SK-MEL-5 (cell line): ENCODE results near the gene CPXM1. TPM values are rescaled to one million over a fixed set of nuclear protein-coding genes. Genes with fewer than 3 reads are reported as not detected.
A peak's percentile ranks its signal among the peaks of the same experiment; 100 is the strongest.
"Not testable (repeated sequence)": the region's sequence is repeated elsewhere in the genome, so short reads cannot be mapped to it uniquely, and the experiment has no call there.

Experiments
- DNase-seq: peaks from one replicate; pipeline ENCODE4 v3.0.0-alpha.2; 2016; ENCODE audit warnings: low read depth, low spot score
- in situ Hi-C: cut with HindIII; loops from 2 replicates; pipeline ENCODE4 v1.10.0; 2016; ENCODE audit warnings: low sequenced_read_pairs, high pct_unique_total_duplicates, low pct_unique_long_range_greater_than_20kb
- total RNA-seq: library from RNA; depleted of rRNA; stranded (reverse); fragments of >200 nt; shearing (Covaris generic); gene quantifications from 2 replicates; pipeline ENCODE4 v1.2.3, GENCODE V29; 2014

Gene CPXM1
- total RNA-seq, 1 experiment from 2014 or later = 0.98 TPM

- DNase-seq = no peak
- in situ Hi-C loops = no loop called here
Measured at GRCh38 chr20:2793471-2793870, 7.0 kb downstream of the CPXM1 start.

GRCh38 chr20:2783908-2784566, 16.4 kb downstream of the CPXM1 start:
- in situ Hi-C loops = no loop called here
- DNase-seq = no peak

GRCh38 chr20:2780948-2781347, 19.5 kb downstream of the CPXM1 start:
- in situ Hi-C loops = no loop called here
- peak; percentile 31 for DNase-seq

- DNase-seq = no peak
- in situ Hi-C loops = no loop called here
Measured at GRCh38 chr20:2778602-2779321, 21.7 kb downstream of the CPXM1 start.

GRCh38 chr20:2775139-2775538, 25.3 kb downstream of the CPXM1 start:
- in situ Hi-C loops = no loop called here
- DNase-seq = no peak

- DNase-seq = no peak
- in situ Hi-C loops = no loop called here
Measured at GRCh38 chr20:2773812-2774211, 26.6 kb downstream of the CPXM1 start.

GRCh38 chr20:2771631-2772080, 28.8 kb downstream of the CPXM1 start:
- in situ Hi-C loops = no loop called here
- DNase-seq = no peak

GRCh38 chr20:2770091-2770490, 30.3 kb downstream of the CPXM1 start:
- in situ Hi-C loops, DNase-seq: not testable (repeated sequence)

GRCh38 chr20:2768632-2769015, 31.8 kb downstream of the CPXM1 start:
- no peak for DNase-seq
- in situ Hi-C loops = no loop called here

GRCh38 chr20:2767768-2768631, 32.4 kb downstream of the CPXM1 start:
- no peak for DNase-seq
- in situ Hi-C loops = no loop called here

GRCh38 chr20:2763186-2763585, 37.2 kb downstream of the CPXM1 start:
- in situ Hi-C loops = no loop called here
- no peak for DNase-seq

GRCh38 chr20:2762578-2763131, 37.8 kb downstream of the CPXM1 start:
- in situ Hi-C loops = no loop called here
- DNase-seq = no peak

- in situ Hi-C loops = no loop called here
- DNase-seq = no peak
Measured at GRCh38 chr20:2761885-2762284, 38.5 kb downstream of the CPXM1 start.

- in situ Hi-C loops = no loop called here
- no peak for DNase-seq
Measured at GRCh38 chr20:2760952-2761305, 39.5 kb downstream of the CPXM1 start.

- no peak for DNase-seq
- in situ Hi-C loops = no loop called here
Measured at GRCh38 chr20:2760297-2760951, 40.0 kb downstream of the CPXM1 start.

GRCh38 chr20:2759603-2760296, 40.7 kb downstream of the CPXM1 start:
- in situ Hi-C loops = no loop called here
- DNase-seq = no peak

- in situ Hi-C loops = no loop called here
- DNase-seq = no peak
Measured at GRCh38 chr20:2759143-2759542, 41.3 kb downstream of the CPXM1 start.
